GM23338 (cell line): Measurements from ENCODE around the gene FAM53A. TPM values are rescaled to one million over a fixed set of nuclear protein-coding genes. Genes with fewer than 3 reads are reported as not detected.
A peak's percentile ranks its signal among the peaks of the same experiment; 100 is the strongest.

Experiments used
- ATAC-seq: fragments of 200-7000 bp; cut with Tn5 transposase; 3 replicates; pipeline ENCODE4 v1.9.1; 2020
- DNase-seq: peaks from one replicate; pipeline ENCODE4 v3.0.0-alpha.2; 2015; ENCODE audit warnings: low spot score
- H2AFZ ChIP-seq: fragments of 200-600 bp; sonication (generic); 2 replicates; pipeline ENCODE4 v1.8.0; 2016; ENCODE audit warnings: antibody characterized with exemption, mild to moderate bottlenecking, moderate library complexity
- H3F3A ChIP-seq: fragments of 200-600 bp; sonication (generic); replicated peaks from 2 replicates; pipeline ENCODE4 v1.8.0; 2017; ENCODE audit warnings: antibody characterized with exemption, mixed run types, low read depth
- H3K27ac ChIP-seq: fragments of 200-600 bp; sonication (generic); 2 replicates; pipeline ENCODE4 v1.6.1; 2016; ENCODE audit warnings: low read depth
- H3K27me3 ChIP-seq: fragments of 200-600 bp; sonication (generic); 2 replicates; pipeline ENCODE4 v1.8.0; 2016; ENCODE audit warnings: mild to moderate bottlenecking, mixed run types, moderate library complexity; ENCODE audit not compliant: insufficient read depth
- H3K36me3 ChIP-seq: fragments of 200-600 bp; sonication (generic); 2 replicates; pipeline ENCODE4 v1.8.0; 2016; ENCODE audit warnings: mild to moderate bottlenecking; ENCODE audit not compliant: insufficient read depth
- H3K4me1 ChIP-seq: fragments of 200-600 bp; sonication (generic); 2 replicates; pipeline ENCODE4 v1.8.0; 2016; ENCODE audit warnings: mild to moderate bottlenecking, moderate library complexity; ENCODE audit not compliant: insufficient read depth
- H3K4me2 ChIP-seq: fragments of 200-600 bp; sonication (generic); 2 replicates; pipeline ENCODE4 v1.7.1; 2017; ENCODE audit warnings: mixed run types
- H3K4me3 ChIP-seq: fragments of 200-600 bp; sonication (generic); 2 replicates; pipeline ENCODE4 v1.6.1; 2016; ENCODE audit warnings: mixed run types
- H3K79me2 ChIP-seq: fragments of 200-600 bp; sonication (generic); replicated peaks from 2 replicates; pipeline ENCODE4 v1.8.0; 2017; ENCODE audit warnings: mild to moderate bottlenecking; ENCODE audit not compliant: insufficient read depth
- H3K9me2 ChIP-seq: fragments of 200-600 bp; sonication (generic); 2 replicates; pipeline ENCODE4 v1.8.0; 2017; ENCODE audit not compliant: insufficient read depth
- H4K20me1 ChIP-seq: fragments of 200-600 bp; sonication (generic); replicated peaks from 2 replicates; pipeline ENCODE4 v1.8.0; 2017; ENCODE audit warnings: mild to moderate bottlenecking; ENCODE audit not compliant: insufficient read depth
- H3K27ac Mint-ChIP-seq: 2 replicates; pipeline ENCODE4 v1.8.0; 2020; ENCODE audit warnings: inconsistent platforms, mild to moderate bottlenecking, moderate library complexity, mixed read lengths
- H3K27me3 Mint-ChIP-seq: 3 replicates; pipeline ENCODE4 v1.8.0; 2022; ENCODE audit warnings: low read depth, mild to moderate bottlenecking, moderate library complexity, mixed read lengths, inconsistent platforms; ENCODE audit not compliant: insufficient read depth, poor library complexity
- H3K36me3 Mint-ChIP-seq: 3 replicates; pipeline ENCODE4 v1.8.0; 2021; ENCODE audit warnings: low read depth, mild to moderate bottlenecking, inconsistent platforms, moderate library complexity, mixed read lengths
- H3K4me1 Mint-ChIP-seq: 3 replicates; pipeline ENCODE4 v1.8.0; 2020; ENCODE audit warnings: mild to moderate bottlenecking, inconsistent platforms, mixed read lengths
- H3K4me3 Mint-ChIP-seq: 3 replicates; pipeline ENCODE4 v1.8.0; 2021; ENCODE audit warnings: moderate library complexity, mild to moderate bottlenecking, inconsistent platforms, mixed read lengths
- H3K9me3 Mint-ChIP-seq: 3 replicates; pipeline ENCODE4 v1.8.0; 2020; ENCODE audit warnings: moderate library complexity, mild to moderate bottlenecking, inconsistent platforms, mixed read lengths
- CREB1 ChIP-seq: fragments of 250-450 bp; sonication (Bioruptor Pico); IDR thresholded peaks from 2 replicates; pipeline ENCODE4 v1.5.0; 2020; ENCODE audit warnings: low read depth, mild to moderate bottlenecking, moderate library complexity
- ETS1 ChIP-seq: IDR thresholded peaks from 2 replicates; pipeline ENCODE4 v1.6.1; 2016; ENCODE audit warnings: antibody characterized with exemption
- EZH2 ChIP-seq: fragments of 200-600 bp; sonication (generic); IDR thresholded peaks from one replicate; pipeline ENCODE4 v1.8.0; 2017; ENCODE audit warnings: antibody characterized with exemption, mild to moderate bottlenecking, low read depth; ENCODE audit not compliant: unreplicated experiment
- EZH2phosphoT487 ChIP-seq: fragments of 200-600 bp; sonication (generic); IDR thresholded peaks from one replicate; pipeline ENCODE4 v1.8.1; 2018; ENCODE audit warnings: antibody characterized with exemption; ENCODE audit not compliant: unreplicated experiment
- JUNB ChIP-seq: IDR thresholded peaks from one replicate; pipeline ENCODE4 v1.6.1; 2016; ENCODE audit warnings: antibody characterized with exemption; ENCODE audit not compliant: unreplicated experiment
- POLR2AphosphoS5 ChIP-seq: IDR thresholded peaks from 2 replicates; pipeline ENCODE4 v1.6.1; 2016; ENCODE audit warnings: antibody characterized with exemption, low read depth
- STAT1 ChIP-seq: IDR thresholded peaks from one replicate; pipeline ENCODE4 v1.6.1; 2016; ENCODE audit warnings: antibody characterized with exemption; ENCODE audit not compliant: unreplicated experiment
- ZNF114 ChIP-seq: fragments of 250-450 bp; sonication (Bioruptor Pico); IDR thresholded peaks from 2 replicates; pipeline ENCODE4 v1.5.0; 2020; ENCODE audit warnings: mild to moderate bottlenecking, moderate library complexity
- polyA plus RNA-seq: library from polyadenylated mRNA; unstranded; fragments of >200 nt; fragmentation: Nextera tagmentation; extraction: Ambion mirVana; gene quantifications from 2 replicates; pipeline ENCODE4 v1.2.1, GENCODE V29; 2016
- total RNA-seq: library from RNA; depleted of rRNA; stranded (reverse); fragments of >200 nt; shearing (Covaris generic); gene quantifications from 2 replicates; pipeline ENCODE4 v1.2.3, GENCODE V29; 2014
- TF ChIP-seq, protein P1 (sequence below), 2 experiments: fragments of 200-600 bp in 1 of 2; sonication (generic) in 1 of 2; conservative IDR thresholded peaks; 2 replicates each; pipeline versions ENCODE4 v1.5.1 to v1.6.1; 2016 to 2017; ENCODE audit warnings: antibody characterized with exemption in 2 of 2, low read depth in 2 of 2, mild to moderate bottlenecking in 2 of 2, moderate library complexity in 1 of 2
- TF ChIP-seq, protein P2 (sequence below): IDR thresholded peaks from one replicate; pipeline ENCODE4 v1.6.1; 2018; ENCODE audit warnings: antibody characterized with exemption; ENCODE audit not compliant: unreplicated experiment
- TF ChIP-seq, protein P3 (sequence below): fragments of 250-450 bp; sonication (Bioruptor Pico); IDR thresholded peaks from 2 replicates; pipeline ENCODE4 v1.5.0; 2020; ENCODE audit warnings: mild to moderate bottlenecking, moderate library complexity

The FAM53A gene
- total and polyA plus RNA-seq, 2 experiments from 2014 or later: 1.1 to 3.1 TPM

GRCh38 chr4:1648962-1649361 is 35.2 kb downstream of the FAM53A start (continued):
- TF ChIP-seq, protein P1, sequence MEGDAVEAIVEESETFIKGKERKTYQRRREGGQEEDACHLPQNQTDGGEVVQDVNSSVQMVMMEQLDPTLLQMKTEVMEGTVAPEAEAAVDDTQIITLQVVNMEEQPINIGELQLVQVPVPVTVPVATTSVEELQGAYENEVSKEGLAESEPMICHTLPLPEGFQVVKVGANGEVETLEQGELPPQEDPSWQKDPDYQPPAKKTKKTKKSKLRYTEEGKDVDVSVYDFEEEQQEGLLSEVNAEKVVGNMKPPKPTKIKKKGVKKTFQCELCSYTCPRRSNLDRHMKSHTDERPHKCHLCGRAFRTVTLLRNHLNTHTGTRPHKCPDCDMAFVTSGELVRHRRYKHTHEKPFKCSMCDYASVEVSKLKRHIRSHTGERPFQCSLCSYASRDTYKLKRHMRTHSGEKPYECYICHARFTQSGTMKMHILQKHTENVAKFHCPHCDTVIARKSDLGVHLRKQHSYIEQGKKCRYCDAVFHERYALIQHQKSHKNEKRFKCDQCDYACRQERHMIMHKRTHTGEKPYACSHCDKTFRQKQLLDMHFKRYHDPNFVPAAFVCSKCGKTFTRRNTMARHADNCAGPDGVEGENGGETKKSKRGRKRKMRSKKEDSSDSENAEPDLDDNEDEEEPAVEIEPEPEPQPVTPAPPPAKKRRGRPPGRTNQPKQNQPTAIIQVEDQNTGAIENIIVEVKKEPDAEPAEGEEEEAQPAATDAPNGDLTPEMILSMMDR (conservative IDR thresholded peaks at IDR 0.05; ENCODE audit: low read depth in 2 of 2): no peak
- TF ChIP-seq, protein P2, sequence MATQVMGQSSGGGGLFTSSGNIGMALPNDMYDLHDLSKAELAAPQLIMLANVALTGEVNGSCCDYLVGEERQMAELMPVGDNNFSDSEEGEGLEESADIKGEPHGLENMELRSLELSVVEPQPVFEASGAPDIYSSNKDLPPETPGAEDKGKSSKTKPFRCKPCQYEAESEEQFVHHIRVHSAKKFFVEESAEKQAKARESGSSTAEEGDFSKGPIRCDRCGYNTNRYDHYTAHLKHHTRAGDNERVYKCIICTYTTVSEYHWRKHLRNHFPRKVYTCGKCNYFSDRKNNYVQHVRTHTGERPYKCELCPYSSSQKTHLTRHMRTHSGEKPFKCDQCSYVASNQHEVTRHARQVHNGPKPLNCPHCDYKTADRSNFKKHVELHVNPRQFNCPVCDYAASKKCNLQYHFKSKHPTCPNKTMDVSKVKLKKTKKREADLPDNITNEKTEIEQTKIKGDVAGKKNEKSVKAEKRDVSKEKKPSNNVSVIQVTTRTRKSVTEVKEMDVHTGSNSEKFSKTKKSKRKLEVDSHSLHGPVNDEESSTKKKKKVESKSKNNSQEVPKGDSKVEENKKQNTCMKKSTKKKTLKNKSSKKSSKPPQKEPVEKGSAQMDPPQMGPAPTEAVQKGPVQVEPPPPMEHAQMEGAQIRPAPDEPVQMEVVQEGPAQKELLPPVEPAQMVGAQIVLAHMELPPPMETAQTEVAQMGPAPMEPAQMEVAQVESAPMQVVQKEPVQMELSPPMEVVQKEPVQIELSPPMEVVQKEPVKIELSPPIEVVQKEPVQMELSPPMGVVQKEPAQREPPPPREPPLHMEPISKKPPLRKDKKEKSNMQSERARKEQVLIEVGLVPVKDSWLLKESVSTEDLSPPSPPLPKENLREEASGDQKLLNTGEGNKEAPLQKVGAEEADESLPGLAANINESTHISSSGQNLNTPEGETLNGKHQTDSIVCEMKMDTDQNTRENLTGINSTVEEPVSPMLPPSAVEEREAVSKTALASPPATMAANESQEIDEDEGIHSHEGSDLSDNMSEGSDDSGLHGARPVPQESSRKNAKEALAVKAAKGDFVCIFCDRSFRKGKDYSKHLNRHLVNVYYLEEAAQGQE: no peak
- TF ChIP-seq EZH2 (no peak), JUNB (no peak), STAT1 (no peak), POLR2AphosphoS5 (no peak)

DNA sequence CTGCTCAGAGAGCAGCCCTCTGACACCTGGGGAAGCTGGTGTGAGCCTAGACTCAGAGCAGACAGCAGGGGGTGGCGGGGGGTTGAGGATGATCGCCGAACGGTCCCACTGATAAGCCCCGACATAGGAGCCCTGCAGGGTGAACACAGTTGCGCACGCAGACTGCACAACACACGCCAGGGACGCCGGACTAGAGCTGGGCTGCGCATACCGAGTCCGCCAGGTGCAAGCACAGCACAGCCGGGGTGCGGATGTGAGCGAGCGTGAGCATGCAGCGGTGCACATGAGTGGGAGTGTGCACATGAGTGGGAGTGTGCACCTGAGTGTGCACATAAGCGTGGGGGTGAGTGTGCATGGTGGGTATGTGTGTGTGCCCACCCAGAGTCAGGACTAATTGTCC is 36.7 kb downstream of the FAM53A start:
- no peak for ATAC-seq
- no peak overlapping the region; the same call in 2 of the 3 replicates for H3K4me3 Mint-ChIP-seq

More for the DNA sequence above, 36.7 kb downstream of the FAM53A start:
- no peaks in the 10 kb centered on the region for H3F3A ChIP-seq
- H3K4me3 ChIP-seq: no peak overlapping the region
- peaks cover 8% of the 10 kb centered on the region for H3K4me1 Mint-ChIP-seq
- peaks cover 4% of the 10 kb centered on the region; the same call in 2 of the 3 replicates for H3K36me3 Mint-ChIP-seq
- H2AFZ ChIP-seq: no peak overlapping the region
- peaks cover 4% of the 10 kb centered on the region; the same call in 1 of the 3 replicates for H3K9me3 Mint-ChIP-seq
- peaks cover 8% of the 10 kb centered on the region for H3K27me3 Mint-ChIP-seq
- H3K27me3 ChIP-seq: no peaks in the 10 kb centered on the region
- H3K27ac ChIP-seq: no peak overlapping the region
- no peaks in the 10 kb centered on the region for H3K9me2 ChIP-seq
- no peak overlapping the region for H3K4me2 ChIP-seq
- DNase-seq: no peak
- H3K36me3 ChIP-seq: no peaks in the 10 kb centered on the region
- TF ChIP-seq ZNF114: no peak
- no peak for TF ChIP-seq CREB1 (CRISPR knock-in tag)
- no peak for TF ChIP-seq STAT1
- no peak for TF ChIP-seq ETS1
- TF ChIP-seq, protein P3, sequence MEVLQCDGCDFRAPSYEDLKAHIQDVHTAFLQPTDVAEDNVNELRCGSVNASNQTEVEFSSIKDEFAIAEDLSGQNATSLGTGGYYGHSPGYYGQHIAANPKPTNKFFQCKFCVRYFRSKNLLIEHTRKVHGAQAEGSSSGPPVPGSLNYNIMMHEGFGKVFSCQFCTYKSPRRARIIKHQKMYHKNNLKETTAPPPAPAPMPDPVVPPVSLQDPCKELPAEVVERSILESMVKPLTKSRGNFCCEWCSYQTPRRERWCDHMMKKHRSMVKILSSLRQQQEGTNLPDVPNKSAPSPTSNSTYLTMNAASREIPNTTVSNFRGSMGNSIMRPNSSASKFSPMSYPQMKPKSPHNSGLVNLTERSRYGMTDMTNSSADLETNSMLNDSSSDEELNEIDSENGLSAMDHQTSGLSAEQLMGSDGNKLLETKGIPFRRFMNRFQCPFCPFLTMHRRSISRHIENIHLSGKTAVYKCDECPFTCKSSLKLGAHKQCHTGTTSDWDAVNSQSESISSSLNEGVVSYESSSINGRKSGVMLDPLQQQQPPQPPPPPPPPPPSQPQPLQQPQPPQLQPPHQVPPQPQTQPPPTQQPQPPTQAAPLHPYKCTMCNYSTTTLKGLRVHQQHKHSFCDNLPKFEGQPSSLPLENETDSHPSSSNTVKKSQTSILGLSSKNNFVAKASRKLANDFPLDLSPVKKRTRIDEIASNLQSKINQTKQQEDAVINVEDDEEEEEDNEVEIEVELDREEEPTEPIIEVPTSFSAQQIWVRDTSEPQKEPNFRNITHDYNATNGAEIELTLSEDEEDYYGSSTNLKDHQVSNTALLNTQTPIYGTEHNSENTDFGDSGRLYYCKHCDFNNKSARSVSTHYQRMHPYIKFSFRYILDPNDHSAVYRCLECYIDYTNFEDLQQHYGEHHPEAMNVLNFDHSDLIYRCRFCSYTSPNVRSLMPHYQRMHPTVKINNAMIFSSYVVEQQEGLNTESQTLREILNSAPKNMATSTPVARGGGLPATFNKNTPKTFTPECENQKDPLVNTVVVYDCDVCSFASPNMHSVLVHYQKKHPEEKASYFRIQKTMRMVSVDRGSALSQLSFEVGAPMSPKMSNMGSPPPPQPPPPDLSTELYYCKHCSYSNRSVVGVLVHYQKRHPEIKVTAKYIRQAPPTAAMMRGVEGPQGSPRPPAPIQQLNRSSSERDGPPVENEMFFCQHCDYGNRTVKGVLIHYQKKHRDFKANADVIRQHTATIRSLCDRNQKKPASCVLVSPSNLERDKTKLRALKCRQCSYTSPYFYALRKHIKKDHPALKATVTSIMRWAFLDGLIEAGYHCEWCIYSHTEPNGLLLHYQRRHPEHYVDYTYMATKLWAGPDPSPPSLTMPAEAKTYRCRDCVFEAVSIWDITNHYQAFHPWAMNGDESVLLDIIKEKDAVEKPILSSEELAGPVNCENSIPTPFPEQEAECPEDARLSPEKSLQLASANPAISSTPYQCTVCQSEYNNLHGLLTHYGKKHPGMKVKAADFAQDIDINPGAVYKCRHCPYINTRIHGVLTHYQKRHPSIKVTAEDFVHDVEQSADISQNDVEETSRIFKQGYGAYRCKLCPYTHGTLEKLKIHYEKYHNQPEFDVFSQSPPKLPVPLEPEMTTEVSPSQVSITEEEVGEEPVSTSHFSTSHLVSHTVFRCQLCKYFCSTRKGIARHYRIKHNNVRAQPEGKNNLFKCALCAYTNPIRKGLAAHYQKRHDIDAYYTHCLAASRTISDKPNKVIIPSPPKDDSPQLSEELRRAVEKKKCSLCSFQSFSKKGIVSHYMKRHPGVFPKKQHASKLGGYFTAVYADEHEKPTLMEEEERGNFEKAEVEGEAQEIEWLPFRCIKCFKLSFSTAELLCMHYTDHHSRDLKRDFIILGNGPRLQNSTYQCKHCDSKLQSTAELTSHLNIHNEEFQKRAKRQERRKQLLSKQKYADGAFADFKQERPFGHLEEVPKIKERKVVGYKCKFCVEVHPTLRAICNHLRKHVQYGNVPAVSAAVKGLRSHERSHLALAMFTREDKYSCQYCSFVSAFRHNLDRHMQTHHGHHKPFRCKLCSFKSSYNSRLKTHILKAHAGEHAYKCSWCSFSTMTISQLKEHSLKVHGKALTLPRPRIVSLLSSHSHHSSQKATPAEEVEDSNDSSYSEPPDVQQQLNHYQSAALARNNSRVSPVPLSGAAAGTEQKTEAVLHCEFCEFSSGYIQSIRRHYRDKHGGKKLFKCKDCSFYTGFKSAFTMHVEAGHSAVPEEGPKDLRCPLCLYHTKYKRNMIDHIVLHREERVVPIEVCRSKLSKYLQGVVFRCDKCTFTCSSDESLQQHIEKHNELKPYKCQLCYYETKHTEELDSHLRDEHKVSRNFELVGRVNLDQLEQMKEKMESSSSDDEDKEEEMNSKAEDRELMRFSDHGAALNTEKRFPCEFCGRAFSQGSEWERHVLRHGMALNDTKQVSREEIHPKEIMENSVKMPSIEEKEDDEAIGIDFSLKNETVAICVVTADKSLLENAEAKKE (CRISPR knock-in tag): no peak
- no peak for TF ChIP-seq EZH2phosphoT487
- no peaks in the 10 kb centered on the region for H3K79me2 ChIP-seq
- peak overlapping the region; percentile 10; the same call in 1 of the 2 replicates for H3K27ac Mint-ChIP-seq
- H3K4me1 ChIP-seq: no peaks in the 10 kb centered on the region
- H4K20me1 ChIP-seq: no peaks in the 10 kb centered on the region
